ENCODE data around the gene PDE4B.

Gene PDE4B

GRCh38 chr1:66305927-66306326 is 513.2 kb downstream of the PDE4B start:
- no peaks in the 10 kb centered on the region for H3K36me3 ChIP-seq
- H3K27me3 ChIP-seq, result no peaks in the 10 kb centered on the region
- H3K4me3 ChIP-seq (ENCODE audit: low read depth, low read length), result no peak overlapping the region
- no peaks in the 10 kb centered on the region for H3K9me3 ChIP-seq
- no peaks in the 10 kb centered on the region for H3K4me1 ChIP-seq
- no peak for TF ChIP-seq CTCF (IDR thresholded peaks at IDR 0.05; ENCODE audit: low read depth, low read length)
- DNase-seq, result no peak

- H3K4me3 ChIP-seq (ENCODE audit: low read depth, low read length), result no peak overlapping the region
- DNase-seq, result no peak
- TF ChIP-seq CTCF (IDR thresholded peaks at IDR 0.05; ENCODE audit: low read depth, low read length), result no peak
- no peaks in the 10 kb centered on the region for H3K4me1 ChIP-seq
- H3K27me3 ChIP-seq, result no peaks in the 10 kb centered on the region
- H3K36me3 ChIP-seq, result no peaks in the 10 kb centered on the region
- no peaks in the 10 kb centered on the region for H3K9me3 ChIP-seq
These were observed 516.5 kb downstream of the PDE4B start for GRCh38 chr1:66309006-66309741.

GRCh38 chr1:66311092-66311491 is 518.4 kb downstream of the PDE4B start:
- Histone ChIP-seq H3K27me3 (no peaks in the 10 kb centered on the region), H3K9me3 (no peaks in the 10 kb centered on the region), H3K4me1 (no peaks in the 10 kb centered on the region), H3K4me3 (ENCODE audit: low read depth, low read length) (no peak overlapping the region), H3K36me3 (no peaks in the 10 kb centered on the region)
- TF ChIP-seq CTCF (IDR thresholded peaks at IDR 0.05; ENCODE audit: low read depth, low read length), result no peak
- no peak for DNase-seq

- no peak for TF ChIP-seq CTCF (IDR thresholded peaks at IDR 0.05; ENCODE audit: low read depth, low read length)
- Histone ChIP-seq H3K27me3 (no peaks in the 10 kb centered on the region), H3K9me3 (no peaks in the 10 kb centered on the region), H3K4me1 (no peaks in the 10 kb centered on the region), H3K4me3 (ENCODE audit: low read depth, low read length) (no peak overlapping the region), H3K36me3 (no peaks in the 10 kb centered on the region)
- no peak for DNase-seq
These were observed 518.9 kb downstream of the PDE4B start for GRCh38 chr1:66311628-66312027.

- Histone ChIP-seq H3K4me3 (ENCODE audit: low read depth, low read length) (no peak overlapping the region), H3K27me3 (no peaks in the 10 kb centered on the region), H3K9me3 (no peaks in the 10 kb centered on the region), H3K36me3 (no peaks in the 10 kb centered on the region), H3K4me1 (no peaks in the 10 kb centered on the region)
- no peak for TF ChIP-seq CTCF (IDR thresholded peaks at IDR 0.05; ENCODE audit: low read depth, low read length)
- no peak for DNase-seq
These were observed 519.7 kb downstream of the PDE4B start for GRCh38 chr1:66312271-66312990.

- no peaks in the 10 kb centered on the region for H3K9me3 ChIP-seq
- no peak overlapping the region for H3K4me3 ChIP-seq (ENCODE audit: low read depth, low read length)
- H3K27me3 ChIP-seq, result no peaks in the 10 kb centered on the region
- no peak for TF ChIP-seq CTCF (IDR thresholded peaks at IDR 0.05; ENCODE audit: low read depth, low read length)
- no peak for DNase-seq
- no peaks in the 10 kb centered on the region for H3K4me1 ChIP-seq
- no peaks in the 10 kb centered on the region for H3K36me3 ChIP-seq
These were observed 520.7 kb downstream of the PDE4B start for GRCh38 chr1:66313429-66313828.

All from BE2C (cell line).